Sigmoid colon (tissue), 7 donors: ENCODE measurements around the gene RASGRP2. TPM values are rescaled to one million over a fixed set of nuclear protein-coding genes. Genes with fewer than 3 reads are reported as not detected.

Experiments used
- DNase-seq: peaks from one replicate; pipeline ENCODE4 v3.0.0-alpha.2; 2019
- H3K27ac ChIP-seq, 4 donors: fragments of 200-600 bp; sonication (generic); one replicate each; pipeline ENCODE4 v1.5.1; 2016 to 2019; ENCODE audit warnings: mild to moderate bottlenecking in 1 of 4
- H3K27me3 ChIP-seq, 3 donors: fragments of 200-600 bp; sonication (generic); one replicate each; pipeline ENCODE4 v1.5.1; 2019; ENCODE audit warnings: mild to moderate bottlenecking in 1 of 3
- H3K36me3 ChIP-seq, 4 donors: fragments of 200-600 bp; sonication (generic); one replicate each; pipeline ENCODE4 v1.5.1; 2016 to 2019
- H3K4me1 ChIP-seq, 4 donors: fragments of 200-600 bp; sonication (generic); one replicate each; pipeline ENCODE4 v1.5.1; 2017 to 2019
- H3K4me3 ChIP-seq, 4 donors: fragments of 200-600 bp; sonication (generic); one replicate each; pipeline ENCODE4 v1.5.1; 2017 to 2019; ENCODE audit warnings: mild to moderate bottlenecking in 2 of 4, moderate library complexity in 1 of 4
- H3K9me3 ChIP-seq, 4 donors: fragments of 200-600 bp in 3 of 4; sonication (generic) in 3 of 4; one replicate each; pipeline versions ENCODE4 v1.5.1 to v1.6.1; 2013 to 2019
- EP300 ChIP-seq, 4 donors: sonication (generic); formaldehyde crosslinking; IDR thresholded peaks; one replicate each; pipeline ENCODE4 v1.6.1; 2017; ENCODE audit warnings: antibody characterized with exemption in 4 of 4
- POLR2A ChIP-seq, 2 donors: fragments of 450-650 bp; IDR thresholded peaks; one replicate each; pipeline ENCODE4 v1.6.1; 2016; ENCODE audit warnings: antibody characterized with exemption in 2 of 2, mild to moderate bottlenecking in 2 of 2, moderate library complexity in 2 of 2
- POLR2AphosphoS5 ChIP-seq, 4 donors: sonication (generic); formaldehyde crosslinking; IDR thresholded peaks; one replicate each; pipeline ENCODE4 v1.6.1; 2017; ENCODE audit warnings: antibody characterized with exemption in 4 of 4
- WGBS, 2 donors: extraction: QIAGEN DNeasy Blood & Tissue Kit; methylation state at CpG; one replicate each; pipeline ENCODE4 v1.1.7; 2013; 5-methylcytosine and 5-hydroxymethylcytosine counted together
- intact Hi-C: fragments of 100-400 bp; cut with DNase I; formaldehyde crosslinking; loops from one replicate; pipeline ENCODE4 v1.15.1; 2023
- polyA plus RNA-seq, 3 donors: library from polyadenylated mRNA; stranded (reverse); fragments of 200-250 nt; gene quantifications; one replicate each; pipeline ENCODE4 v1.2.3, GENCODE V29; 2013
- total RNA-seq, 4 donors: library from RNA; depleted of rRNA; stranded (reverse); fragments of >200 nt; gene quantifications; one replicate each; pipeline ENCODE4 v1.1.0, GENCODE V29; 2016
- TF ChIP-seq, protein P1 (sequence below), 4 experiments: fragments of 450-650 bp in 3 of 4; fragments of 200-600 bp in 1 of 4; IDR thresholded peaks; one replicate each; pipeline ENCODE4 v1.5.1; 2016 to 2019; ENCODE audit warnings: antibody characterized with exemption in 4 of 4, mild to moderate bottlenecking in 3 of 4, moderate library complexity in 2 of 4
- donor health status: healthy with polysubstance abuse.
- donor health status: Bipolar disorder and iron deficiency.
- donor health status: healthy.

RASGRP2 gene
- total and polyA plus RNA-seq, 7 donors: 2.1 to 101 (median 27.2) TPM

DNA sequence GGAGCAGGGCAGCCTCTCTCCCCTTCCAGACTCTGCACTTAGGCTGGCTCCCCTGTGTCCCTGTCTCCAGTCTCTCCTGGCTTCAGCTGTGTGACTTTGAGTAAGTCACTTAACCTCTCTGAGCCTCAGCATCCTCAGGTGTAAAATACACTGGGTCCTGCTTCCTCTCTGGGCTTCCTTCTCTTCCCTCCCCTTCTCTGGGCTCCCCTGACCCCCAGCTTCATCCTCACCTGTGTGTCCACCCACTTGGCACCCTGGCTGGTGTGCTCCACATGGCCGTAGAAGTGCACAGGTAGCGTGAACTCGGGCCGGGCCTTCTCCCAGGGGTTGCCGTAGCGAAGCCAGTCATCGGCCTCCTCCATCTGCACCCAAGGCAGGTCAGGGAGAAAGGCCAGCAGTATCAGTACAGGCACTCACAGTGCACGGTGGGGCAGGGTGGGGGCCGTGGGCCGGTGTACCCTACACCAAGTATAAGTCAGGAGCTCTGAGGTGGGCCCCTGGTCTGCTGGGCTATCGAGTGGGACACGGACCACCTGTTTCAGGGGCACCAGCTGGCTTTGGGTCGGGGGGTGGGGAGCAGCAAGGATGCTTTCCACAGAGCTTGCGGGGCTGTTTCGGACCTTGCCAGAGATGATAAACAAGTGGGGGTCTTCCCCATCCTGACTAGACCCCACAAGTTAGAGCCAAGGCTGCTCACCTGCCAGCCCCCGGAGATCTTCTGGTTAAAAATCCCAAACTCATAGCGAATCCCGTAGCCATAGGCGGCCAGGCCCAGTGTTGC is 13.8 kb upstream of the RASGRP2 start:
- no peaks in the 10 kb centered on the region for H3K9me3 ChIP-seq
- 83 to 92% methylated on average over 19 of the region's 19 CpGs for WGBS, 2 donors
- no peak overlapping the region for H3K4me3 ChIP-seq
- H3K36me3 ChIP-seq: peaks cover 0 to 24% (median 11%) of the 10 kb centered on the region in 4 donors
- H3K27me3 ChIP-seq: no peaks in the 10 kb centered on the region
- H3K4me1 ChIP-seq: peaks cover 0 to 48% (median 46%) of the 10 kb centered on the region in 4 donors
- peak overlapping the region in 2 of 4 donors; percentile 84 to 88 for H3K27ac ChIP-seq
- intact Hi-C loops: no loop called here
- DNase-seq: peak; percentile 66
- TF ChIP-seq EP300 (IDR thresholded peaks at IDR 0.05) (no peak), POLR2AphosphoS5 (IDR thresholded peaks at IDR 0.05) (no peak), POLR2A (IDR thresholded peaks at IDR 0.05) (no peak)
- TF ChIP-seq, protein P1, sequence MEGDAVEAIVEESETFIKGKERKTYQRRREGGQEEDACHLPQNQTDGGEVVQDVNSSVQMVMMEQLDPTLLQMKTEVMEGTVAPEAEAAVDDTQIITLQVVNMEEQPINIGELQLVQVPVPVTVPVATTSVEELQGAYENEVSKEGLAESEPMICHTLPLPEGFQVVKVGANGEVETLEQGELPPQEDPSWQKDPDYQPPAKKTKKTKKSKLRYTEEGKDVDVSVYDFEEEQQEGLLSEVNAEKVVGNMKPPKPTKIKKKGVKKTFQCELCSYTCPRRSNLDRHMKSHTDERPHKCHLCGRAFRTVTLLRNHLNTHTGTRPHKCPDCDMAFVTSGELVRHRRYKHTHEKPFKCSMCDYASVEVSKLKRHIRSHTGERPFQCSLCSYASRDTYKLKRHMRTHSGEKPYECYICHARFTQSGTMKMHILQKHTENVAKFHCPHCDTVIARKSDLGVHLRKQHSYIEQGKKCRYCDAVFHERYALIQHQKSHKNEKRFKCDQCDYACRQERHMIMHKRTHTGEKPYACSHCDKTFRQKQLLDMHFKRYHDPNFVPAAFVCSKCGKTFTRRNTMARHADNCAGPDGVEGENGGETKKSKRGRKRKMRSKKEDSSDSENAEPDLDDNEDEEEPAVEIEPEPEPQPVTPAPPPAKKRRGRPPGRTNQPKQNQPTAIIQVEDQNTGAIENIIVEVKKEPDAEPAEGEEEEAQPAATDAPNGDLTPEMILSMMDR (IDR thresholded peaks at IDR 0.05): no peak

- no peak overlapping the region for H3K27ac ChIP-seq
- H3K4me1 ChIP-seq: peaks cover 0 to 30% (median 27%) of the 10 kb centered on the region in 4 donors
- H3K36me3 ChIP-seq: peaks cover 0 to 38% (median 16%) of the 10 kb centered on the region in 4 donors
- 71 to 87% methylated on average over 13 of the region's 13 CpGs for WGBS, 2 donors
- no peaks in the 10 kb centered on the region for H3K9me3 ChIP-seq
- H3K27me3 ChIP-seq: no peaks in the 10 kb centered on the region
- intact Hi-C loops: no loop called here
- DNase-seq: peak; percentile 57
- H3K4me3 ChIP-seq: no peak overlapping the region
- TF ChIP-seq EP300 (IDR thresholded peaks at IDR 0.05): no peak
- TF ChIP-seq, protein P1 (IDR thresholded peaks at IDR 0.05): no peak
- no peak for TF ChIP-seq POLR2A (IDR thresholded peaks at IDR 0.05)
- TF ChIP-seq POLR2AphosphoS5 (IDR thresholded peaks at IDR 0.05): no peak
Observed at GRCh38 chr11:64755681-64756361, 11.9 kb upstream of the RASGRP2 start.

DNA sequence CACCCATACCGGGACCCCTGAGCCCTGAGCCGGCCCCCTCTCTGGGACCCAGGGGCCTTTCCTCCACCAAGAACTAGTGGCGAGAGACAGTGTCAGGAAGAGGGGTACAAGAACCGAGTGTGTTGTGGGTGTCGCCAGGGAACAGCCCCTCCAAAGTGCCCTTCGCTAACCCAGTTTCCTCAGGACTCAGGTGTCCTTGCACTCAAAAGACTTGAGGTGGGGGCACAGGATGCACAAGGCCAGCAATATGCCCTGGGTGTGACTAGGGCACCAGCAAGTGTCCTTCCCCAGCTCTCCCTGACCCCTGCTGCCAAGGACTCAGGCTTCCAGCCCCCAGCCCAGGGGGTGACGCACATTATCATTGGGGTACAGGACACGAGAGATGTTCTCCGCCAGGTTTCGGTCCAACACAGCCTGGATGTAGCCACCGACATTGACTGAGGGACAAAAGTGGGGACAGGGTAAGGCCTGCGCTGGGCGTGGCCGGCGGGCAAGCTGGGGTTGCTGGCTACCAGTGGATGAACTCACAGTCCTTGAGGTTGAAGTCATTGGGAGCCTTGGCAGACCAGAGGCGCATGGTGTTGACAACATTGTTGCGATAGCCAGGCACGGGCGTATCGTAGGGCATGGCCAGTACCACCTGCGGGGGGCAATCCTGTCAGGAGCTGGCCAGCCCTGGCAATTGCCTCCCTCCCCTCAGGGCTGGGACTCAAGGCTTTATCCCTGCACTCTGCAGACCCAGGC is 11.1 kb upstream of the RASGRP2 start:
- peak; percentile 57 for DNase-seq
- intact Hi-C loops: no loop called here
- no peaks in the 10 kb centered on the region for H3K27me3 ChIP-seq
- whole genome bisulfite sequencing, 2 donors: 93% methylated on average over 21 of the region's 21 CpGs
- H3K4me1 ChIP-seq: peaks cover 0 to 23% (median 19%) of the 10 kb centered on the region in 4 donors
- TF ChIP-seq POLR2A (IDR thresholded peaks at IDR 0.05) (no peak), POLR2AphosphoS5 (IDR thresholded peaks at IDR 0.05) (no peak), EP300 (IDR thresholded peaks at IDR 0.05) (no peak)
- TF ChIP-seq, protein P1 (IDR thresholded peaks at IDR 0.05): no peak
- H3K9me3 ChIP-seq: no peaks in the 10 kb centered on the region
- peaks cover 0 to 43% (median 16%) of the 10 kb centered on the region in 4 donors for H3K36me3 ChIP-seq
- H3K4me3 ChIP-seq: no peak overlapping the region
- no peak overlapping the region for H3K27ac ChIP-seq

- DNase-seq: peak; percentile 53
- Histone ChIP-seq H3K36me3 (peaks cover 0 to 47% (median 16%) of the 10 kb centered on the region in 4 donors), H3K27ac (no peak overlapping the region)
Observed at GRCh38 chr11:64754124-64754918, 10.4 kb upstream of the RASGRP2 start.

More at GRCh38 chr11:64754124-64754918, 10.4 kb upstream of the RASGRP2 start:
- WGBS, 2 donors: 90 to 92% methylated on average over 26 of the region's 26 CpGs
- Histone ChIP-seq H3K4me3 (no peak overlapping the region), H3K4me1 (peaks cover 0 to 15% (median 12%) of the 10 kb centered on the region in 4 donors), H3K27me3 (no peaks in the 10 kb centered on the region), H3K9me3 (no peaks in the 10 kb centered on the region)
- intact Hi-C loops: no loop called here
- TF ChIP-seq POLR2A (IDR thresholded peaks at IDR 0.05) (no peak), EP300 (IDR thresholded peaks at IDR 0.05) (no peak), POLR2AphosphoS5 (IDR thresholded peaks at IDR 0.05) (no peak)
- TF ChIP-seq, protein P1 (IDR thresholded peaks at IDR 0.05): no peak
